Hepatic stellate cell (primary cell): Measurements from ENCODE around the gene KCNK5.

Source experiments
- DNase-seq: peaks from one replicate; pipeline ENCODE4 v3.0.0; 2011; ENCODE audit warnings: low spot score

The KCNK5 gene

GRCh38 chr6:39228992-39229767 lies at the start of gene KCNK5:
Gene KCNK5, minus strand, starts transcription at chr6:39229475. Its CDS starts 364 bp downstream, at chr6:39229111.
- DNase-seq, result no peak

GRCh38 chr6:39276379-39276995 lies 47.2 kb upstream of the KCNK5 start:
- no peak for DNase-seq

- DNase-seq, result no peak
Observed at GRCh38 chr6:39274903-39275302, 45.6 kb upstream of the KCNK5 start.

GRCh38 chr6:39274471-39274870 lies 45.2 kb upstream of the KCNK5 start:
- no peak for DNase-seq

- DNase-seq, result no peak
Observed at GRCh38 chr6:39273406-39273821, 44.1 kb upstream of the KCNK5 start.

- DNase-seq, result no peak
Observed at GRCh38 chr6:39269961-39270360, 40.7 kb upstream of the KCNK5 start.

- DNase-seq, result no peak
Observed at GRCh38 chr6:39268721-39269120, 39.4 kb upstream of the KCNK5 start.

- DNase-seq, result no peak
Observed at GRCh38 chr6:39268171-39268570, 38.9 kb upstream of the KCNK5 start.

- no peak for DNase-seq
Observed at GRCh38 chr6:39266782-39267355, 37.6 kb upstream of the KCNK5 start.

GRCh38 chr6:39266375-39266774 lies 37.1 kb upstream of the KCNK5 start:
- DNase-seq, result no peak

GRCh38 chr6:39263303-39264037 lies 34.2 kb upstream of the KCNK5 start:
- no peak for DNase-seq

- DNase-seq, result no peak
Observed at GRCh38 chr6:39261751-39262150, 32.5 kb upstream of the KCNK5 start.

GRCh38 chr6:39260953-39261352 lies 31.7 kb upstream of the KCNK5 start:
- no peak for DNase-seq

- DNase-seq, result no peak
Observed at GRCh38 chr6:39260456-39260855, 31.2 kb upstream of the KCNK5 start.

- DNase-seq, result no peak
Observed at GRCh38 chr6:39256294-39256940, 27.1 kb upstream of the KCNK5 start.

GRCh38 chr6:39254999-39255535 lies 25.8 kb upstream of the KCNK5 start:
- no peak for DNase-seq

GRCh38 chr6:39251406-39251805 lies 22.1 kb upstream of the KCNK5 start:
- no peak for DNase-seq

- no peak for DNase-seq
Observed at GRCh38 chr6:39250507-39250906, 21.2 kb upstream of the KCNK5 start.

- DNase-seq, result no peak
Observed at GRCh38 chr6:39249278-39249677, 20.0 kb upstream of the KCNK5 start.

GRCh38 chr6:39247667-39248194 lies 18.5 kb upstream of the KCNK5 start:
- no peak for DNase-seq

- DNase-seq, result no peak
Observed at GRCh38 chr6:39243809-39244208, 14.5 kb upstream of the KCNK5 start.
